Kidney epithelial cell (primary cell): ENCODE results near the gene BORA. TPM values are rescaled to one million over a fixed set of nuclear protein-coding genes. Genes with fewer than 3 reads are reported as not detected.

ENCODE experiments used
- DNase-seq: peaks from one replicate; pipeline ENCODE4 v3.0.0-alpha.2; 2010; ENCODE audit warnings: low read depth
- H3K27me3 ChIP-seq: 2 replicates; pipeline ENCODE4 v1.6.0; 2011; ENCODE audit warnings: low read length; ENCODE audit not compliant: control insufficient read depth, insufficient read depth
- H3K36me3 ChIP-seq: 2 replicates; pipeline ENCODE4 v1.5.1; 2011; ENCODE audit warnings: low read length; ENCODE audit not compliant: control insufficient read depth, insufficient read depth
- H3K4me3 ChIP-seq: 2 replicates; pipeline ENCODE4 v1.5.1; 2011; ENCODE audit warnings: low read depth, mild to moderate bottlenecking, control low read depth, low read length
- total RNA-seq: library from RNA; depleted of rRNA; stranded (reverse); fragments of >200 nt; gene quantifications from 2 replicates; pipeline ENCODE4 v1.2.3, GENCODE V29; 2015
- TF ChIP-seq, protein P1 (sequence below): IDR thresholded peaks from 2 replicates; pipeline ENCODE4 v1.5.1; 2011; ENCODE audit warnings: mild to moderate bottlenecking, moderate library complexity, low read length, control low read depth, inconsistent platforms; ENCODE audit not compliant: insufficient read depth, poor library complexity, severe bottlenecking

Gene BORA
- total RNA-seq, result 4.4 and 12.3 TPM in 2 replicates

GRCh38 chr13:72727417-72728289 is at the start of gene BORA, which contains the start of gene MZT1:
Gene BORA, plus strand, starts transcription at chr13:72727923. Its CDS starts 1,018 bp downstream, at chr13:72728941.
Gene MZT1, minus strand, starts transcription at chr13:72727629. Its CDS starts 27 bp downstream, at chr13:72727602.
- TF ChIP-seq, protein P1, sequence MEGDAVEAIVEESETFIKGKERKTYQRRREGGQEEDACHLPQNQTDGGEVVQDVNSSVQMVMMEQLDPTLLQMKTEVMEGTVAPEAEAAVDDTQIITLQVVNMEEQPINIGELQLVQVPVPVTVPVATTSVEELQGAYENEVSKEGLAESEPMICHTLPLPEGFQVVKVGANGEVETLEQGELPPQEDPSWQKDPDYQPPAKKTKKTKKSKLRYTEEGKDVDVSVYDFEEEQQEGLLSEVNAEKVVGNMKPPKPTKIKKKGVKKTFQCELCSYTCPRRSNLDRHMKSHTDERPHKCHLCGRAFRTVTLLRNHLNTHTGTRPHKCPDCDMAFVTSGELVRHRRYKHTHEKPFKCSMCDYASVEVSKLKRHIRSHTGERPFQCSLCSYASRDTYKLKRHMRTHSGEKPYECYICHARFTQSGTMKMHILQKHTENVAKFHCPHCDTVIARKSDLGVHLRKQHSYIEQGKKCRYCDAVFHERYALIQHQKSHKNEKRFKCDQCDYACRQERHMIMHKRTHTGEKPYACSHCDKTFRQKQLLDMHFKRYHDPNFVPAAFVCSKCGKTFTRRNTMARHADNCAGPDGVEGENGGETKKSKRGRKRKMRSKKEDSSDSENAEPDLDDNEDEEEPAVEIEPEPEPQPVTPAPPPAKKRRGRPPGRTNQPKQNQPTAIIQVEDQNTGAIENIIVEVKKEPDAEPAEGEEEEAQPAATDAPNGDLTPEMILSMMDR, result no peak
- Histone ChIP-seq H3K36me3 (no peaks in the 10 kb centered on the region), H3K4me3 (peak within 1 kb of the TSS; percentile 74), H3K27me3 (no peaks in the 10 kb centered on the region)
- DNase-seq, result peak; percentile 90

DNA sequence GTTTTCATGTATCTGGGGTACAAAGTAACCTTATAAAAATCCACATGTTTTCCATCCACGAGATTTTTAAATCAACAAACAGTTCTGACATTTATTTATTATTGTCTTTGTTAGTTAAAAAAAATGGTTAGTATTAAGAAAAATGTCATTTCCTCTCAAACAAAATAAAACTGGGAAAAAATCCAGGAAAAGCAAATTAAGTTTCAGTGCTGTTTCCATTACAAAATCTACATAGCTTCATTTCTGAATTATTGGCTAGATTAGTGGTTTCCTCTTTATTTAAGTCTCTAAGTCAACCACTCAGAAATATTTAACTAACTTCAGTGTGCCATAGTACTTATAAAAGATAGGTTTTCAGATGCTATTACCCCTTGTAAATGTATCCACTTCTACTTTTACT is 49.4 kb upstream of the BORA start:
- Histone ChIP-seq H3K36me3 (no peaks in the 10 kb centered on the region), H3K4me3 (no peak overlapping the region), H3K27me3 (no peaks in the 10 kb centered on the region)
- no peak for DNase-seq
- TF ChIP-seq, protein P1, result no peak

- H3K36me3 ChIP-seq, result no peaks in the 10 kb centered on the region
Observed at GRCh38 chr13:72680353-72680752, 47.4 kb upstream of the BORA start.

GRCh38 chr13:72686766-72687165 is 41.0 kb upstream of the BORA start:
- TF ChIP-seq, protein P1, result no peak
- Histone ChIP-seq H3K4me3 (no peak overlapping the region), H3K36me3 (no peaks in the 10 kb centered on the region), H3K27me3 (no peaks in the 10 kb centered on the region)
- DNase-seq, result no peak

More at GRCh38 chr13:72680353-72680752, 47.4 kb upstream of the BORA start:
- Histone ChIP-seq H3K4me3 (no peak overlapping the region), H3K27me3 (no peaks in the 10 kb centered on the region)
- TF ChIP-seq, protein P1, result no peak
- no peak for DNase-seq

- TF ChIP-seq, protein P1, result no peak
- Histone ChIP-seq H3K27me3 (no peaks in the 10 kb centered on the region), H3K4me3 (no peak overlapping the region), H3K36me3 (no peaks in the 10 kb centered on the region)
- no peak for DNase-seq
Observed at GRCh38 chr13:72689181-72689696, 38.5 kb upstream of the BORA start.
